Neural progenitor cell (in vitro differentiated cells): ENCODE results near the gene SNAP29.

Source experiments
- CTCF ChIP-seq: fragments of 200-600 bp; sonication (generic); IDR thresholded peaks from 2 replicates; pipeline ENCODE4 v1.5.1; 2017; ENCODE audit warnings: antibody characterized with exemption, mild to moderate bottlenecking
- EZH2 ChIP-seq: fragments of 200-600 bp; sonication (generic); IDR thresholded peaks from 2 replicates; pipeline ENCODE4 v1.6.1; 2017; ENCODE audit warnings: antibody characterized with exemption, mild to moderate bottlenecking, moderate library complexity
- EZH2phosphoT487 ChIP-seq: fragments of 200-600 bp; sonication (generic); IDR thresholded peaks from 2 replicates; pipeline ENCODE4 v1.6.1; 2017; ENCODE audit warnings: antibody characterized with exemption

- TF ChIP-seq CTCF (no peak), EZH2phosphoT487 (no peak), EZH2 (no peak)
These were observed 46.9 kb downstream of the SNAP29 start for GRCh38 chr22:20905415-20906386.
